Progenitor cell of endocrine pancreas (in vitro differentiated cells): ENCODE measurements around the gene LRRC8E. TPM values are rescaled to one million over a fixed set of nuclear protein-coding genes. Genes with fewer than 3 reads are reported as not detected.

ENCODE experiments used
- DNase-seq: peaks from one replicate; pipeline ENCODE4 v3.0.0; 2021; ENCODE audit warnings: low spot score; ENCODE audit not compliant: unreplicated experiment
- H3K27ac Mint-ChIP-seq: 2 replicates; pipeline ENCODE4 v1.8.0; 2021; ENCODE audit warnings: mild to moderate bottlenecking, moderate library complexity, mixed read lengths
- H3K27me3 Mint-ChIP-seq: 2 replicates; pipeline ENCODE4 v1.8.0; 2021; ENCODE audit warnings: mixed read lengths
- H3K36me3 Mint-ChIP-seq: 2 replicates; pipeline ENCODE4 v1.8.0; 2022; ENCODE audit warnings: mixed read lengths; ENCODE audit not compliant: insufficient read depth
- H3K4me1 Mint-ChIP-seq: 2 replicates; pipeline ENCODE4 v1.8.0; 2021; ENCODE audit warnings: low read depth, mixed read lengths
- H3K4me3 Mint-ChIP-seq: 2 replicates; pipeline ENCODE4 v1.8.0; 2021; ENCODE audit warnings: low read depth, mild to moderate bottlenecking, moderate library complexity, mixed read lengths
- H3K9me3 Mint-ChIP-seq: 2 replicates; pipeline ENCODE4 v1.8.0; 2021; ENCODE audit warnings: low read depth, mixed read lengths
- CTCF ChIP-seq: fragments of 200-600 bp; sonication (generic); IDR thresholded peaks from one replicate; pipeline ENCODE4 v1.5.0; 2021; ENCODE audit warnings: antibody characterized with exemption, mild to moderate bottlenecking; ENCODE audit not compliant: unreplicated experiment
- total RNA-seq: library from RNA; stranded (reverse); gene quantifications from 2 replicates; pipeline ENCODE4 v1.2.1, GENCODE V29; 2021

The LRRC8E gene
- total RNA-seq, 1 donor from 2014 or later: 3.6 TPM

GRCh38 chr19:7904074-7905020, 16.0 kb downstream of the LRRC8E start:
- Mint-ChIP-seq H3K36me3 (no peaks in the 10 kb centered on the region), H3K27ac (peak overlapping the region; percentile 92), H3K9me3 (no peaks in the 10 kb centered on the region), H3K4me1 (peaks cover 19% of the 10 kb centered on the region), H3K4me3 (peak overlapping the region; percentile 88), H3K27me3 (no peaks in the 10 kb centered on the region)
- DNase-seq: no peak
- TF ChIP-seq CTCF: no peak

GRCh38 chr19:7905268-7905667, 17.0 kb downstream of the LRRC8E start:
- H3K27me3 Mint-ChIP-seq: no peaks in the 10 kb centered on the region
- H3K36me3 Mint-ChIP-seq: no peaks in the 10 kb centered on the region
- H3K4me3 Mint-ChIP-seq: peak overlapping the region; percentile 88
- no peak for TF ChIP-seq CTCF
- no peak for DNase-seq
- H3K4me1 Mint-ChIP-seq: peaks cover 19% of the 10 kb centered on the region
- H3K27ac Mint-ChIP-seq: peak overlapping the region; percentile 92
- H3K9me3 Mint-ChIP-seq: no peaks in the 10 kb centered on the region

GRCh38 chr19:7905859-7906258, 17.5 kb downstream of the LRRC8E start:
- DNase-seq: no peak
- Mint-ChIP-seq H3K27ac (no peak overlapping the region), H3K4me3 (peak overlapping the region; percentile 66), H3K36me3 (peaks cover 3% of the 10 kb centered on the region), H3K9me3 (no peaks in the 10 kb centered on the region), H3K4me1 (peaks cover 19% of the 10 kb centered on the region), H3K27me3 (no peaks in the 10 kb centered on the region)
- TF ChIP-seq CTCF: no peak

GRCh38 chr19:7907122-7907521, 18.8 kb downstream of the LRRC8E start:
- Mint-ChIP-seq H3K36me3 (peaks cover 8% of the 10 kb centered on the region), H3K9me3 (no peaks in the 10 kb centered on the region), H3K4me1 (peaks cover 19% of the 10 kb centered on the region), H3K27me3 (no peaks in the 10 kb centered on the region), H3K4me3 (no peak overlapping the region), H3K27ac (no peak overlapping the region)
- no peak for TF ChIP-seq CTCF
- no peak for DNase-seq

GRCh38 chr19:7907544-7907943, 19.2 kb downstream of the LRRC8E start:
- Mint-ChIP-seq H3K4me1 (peaks cover 17% of the 10 kb centered on the region), H3K4me3 (no peak overlapping the region), H3K9me3 (no peaks in the 10 kb centered on the region), H3K36me3 (peaks cover 8% of the 10 kb centered on the region), H3K27me3 (no peaks in the 10 kb centered on the region), H3K27ac (no peak overlapping the region)
- no peak for TF ChIP-seq CTCF
- DNase-seq: no peak
